CD4-positive, alpha-beta T cell treated with Interleukin-4 for 4 hours (primary cell): ENCODE data around the gene MPV17.
A peak's percentile ranks its signal among the peaks of the same experiment; 100 is the strongest.

Source experiments
- DNase-seq: peaks from one replicate; pipeline ENCODE4 v3.0.0-alpha.2; 2020

Gene MPV17

DNA sequence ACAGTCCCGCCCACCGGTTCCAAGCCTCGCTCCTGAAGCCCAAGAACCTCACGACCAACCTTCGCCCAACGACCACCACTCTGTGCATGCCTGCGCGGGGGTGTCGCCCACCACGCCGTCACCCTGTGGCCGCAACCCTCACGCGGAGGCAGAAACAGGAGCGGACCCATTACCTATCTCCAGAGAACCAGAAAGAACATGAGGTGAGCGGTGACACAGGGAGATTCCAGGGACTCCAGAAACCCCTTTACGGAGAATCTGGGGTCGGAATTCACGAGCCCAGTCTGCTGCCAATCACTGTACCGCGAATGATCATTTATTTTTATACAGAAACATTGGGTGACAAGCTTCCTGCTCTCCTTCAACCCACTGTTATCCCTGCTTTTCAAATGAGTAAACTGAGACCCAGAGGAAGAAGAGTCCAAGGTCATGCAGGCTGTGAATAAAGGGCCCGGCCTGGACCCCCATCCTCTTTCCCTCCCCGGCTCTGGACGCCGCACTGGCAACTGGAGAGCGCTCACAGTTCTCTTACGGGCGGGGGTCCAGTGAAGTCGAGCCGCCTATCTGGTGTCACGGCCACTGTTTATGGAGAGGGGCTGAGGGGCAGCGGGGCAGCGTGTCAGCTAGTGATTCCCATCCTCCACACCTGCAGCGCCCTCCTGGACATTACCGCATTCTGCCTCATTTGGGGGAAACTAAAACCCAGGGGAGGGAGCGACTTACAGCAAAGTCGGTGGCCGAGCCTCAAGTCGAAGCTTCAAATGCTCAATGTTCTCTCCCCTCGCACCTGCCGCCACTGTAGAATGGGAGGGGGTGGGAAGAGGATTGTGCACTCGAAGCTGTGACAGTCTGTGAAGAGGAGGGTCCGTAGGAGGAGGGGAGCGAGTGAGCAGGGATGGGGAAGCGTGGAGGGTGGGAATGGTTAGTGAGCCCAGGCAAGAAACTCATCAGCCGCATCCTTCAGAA lies 59.3 kb downstream of the MPV17 start:
- no peak for DNase-seq

DNA sequence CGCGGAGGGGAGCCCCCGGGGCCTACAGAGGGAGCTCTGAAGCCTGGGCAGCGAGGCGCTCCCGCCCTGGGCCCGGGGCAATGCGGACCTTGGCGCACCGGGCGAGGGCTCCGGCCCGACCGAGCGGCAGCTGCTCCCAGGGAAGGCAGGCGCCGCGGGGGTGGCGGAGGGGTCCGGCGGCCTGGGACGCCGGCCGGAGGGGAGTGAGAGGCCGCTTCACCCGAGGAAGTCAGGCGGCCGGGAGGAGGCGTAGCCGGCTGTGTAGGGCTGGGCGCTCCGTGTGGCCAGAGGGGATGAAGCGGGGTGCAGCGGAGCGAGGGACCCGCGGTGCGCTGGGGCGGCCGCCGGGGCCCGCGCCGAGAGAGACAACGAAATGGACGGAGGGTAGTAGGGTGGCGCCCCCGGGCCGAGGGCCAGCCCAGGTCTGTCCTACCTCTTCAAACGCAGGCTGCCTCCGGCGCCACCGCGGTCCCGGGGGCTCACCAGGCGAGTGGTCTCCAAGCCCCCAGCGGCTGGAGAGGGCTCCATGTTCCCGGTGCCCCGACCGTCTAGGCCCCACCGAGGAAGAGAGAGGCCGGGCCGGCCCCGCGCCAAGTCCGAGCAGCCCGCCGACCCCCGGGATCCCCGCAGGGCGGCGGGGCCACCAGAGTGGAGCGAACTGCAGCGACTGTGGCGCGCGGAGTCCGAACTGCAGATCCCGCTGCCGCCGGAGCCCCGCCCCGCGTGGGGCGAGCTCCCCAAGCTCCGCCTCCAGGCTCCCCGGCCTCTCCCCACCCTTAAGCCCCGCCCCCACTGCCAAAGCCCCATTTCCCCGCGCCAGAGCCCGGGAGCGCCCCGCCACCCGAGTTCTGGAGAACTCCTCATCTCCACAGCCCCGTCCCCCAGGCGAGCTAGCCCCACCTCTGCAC lies 60.3 kb downstream of the MPV17 start, which contains the start of gene SLC30A3:
TSS of gene SLC30A3 (minus strand) at position 669 of the 908 bp plus-strand sequence. CDS start at position 528, 141 bp downstream.
- DNase-seq, result peak; percentile 62

- no peak for DNase-seq
Observed at GRCh38 chr2:27261926-27262298, 61.0 kb downstream of the MPV17 start.

GRCh38 chr2:27261241-27261925 lies 61.5 kb downstream of the MPV17 start:
- no peak for DNase-seq
